NCI-H226 (cell line): ENCODE measurements around the gene HKDC1.
"Not testable (repeated sequence)": the region's sequence is repeated elsewhere in the genome, so short reads cannot be mapped to it uniquely, and the experiment has no call there.

Experiments used
- DNase-seq: peaks from one replicate; pipeline ENCODE4 v3.0.0-alpha.2; 2015

Gene HKDC1

DNA sequence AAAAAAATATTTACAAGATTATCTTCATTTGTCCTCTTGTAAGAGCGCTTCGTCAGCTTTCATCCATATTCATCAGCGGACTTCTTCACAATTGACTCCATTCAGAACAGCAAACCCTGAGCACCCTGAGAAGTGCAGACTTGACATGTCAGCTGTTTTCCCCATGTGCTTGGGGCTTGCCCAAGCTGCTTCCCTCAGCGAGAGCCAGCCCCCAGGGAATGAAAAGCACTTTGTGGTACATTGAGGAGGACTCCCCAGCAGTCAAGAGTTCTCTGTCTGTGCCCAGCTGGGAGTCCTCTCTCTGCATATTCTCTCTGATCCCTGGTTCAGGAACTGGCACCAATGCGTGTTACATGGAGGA lies 22.7 kb downstream of the HKDC1 start:
- DNase-seq, result no peak

DNA sequence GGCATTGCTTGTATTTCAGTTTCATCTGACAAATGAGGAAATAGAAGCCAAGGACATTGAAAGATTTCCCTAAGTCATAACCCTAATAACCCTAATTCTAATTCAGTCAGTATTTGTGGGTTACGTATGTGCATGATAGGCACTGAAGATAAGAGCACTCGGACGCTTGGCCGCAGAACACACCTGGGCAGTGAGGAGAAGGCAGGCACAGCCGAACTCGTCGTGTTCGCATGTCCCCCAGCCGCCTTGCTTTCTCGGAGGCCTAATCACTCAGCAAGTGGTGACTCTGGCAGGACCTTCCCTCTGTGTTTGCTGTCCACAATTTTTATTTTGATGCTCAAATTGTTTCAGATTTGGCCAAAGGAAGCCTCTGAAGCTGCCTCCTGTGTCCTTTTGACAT lies 23.7 kb downstream of the HKDC1 start:
- no peak for DNase-seq

DNA sequence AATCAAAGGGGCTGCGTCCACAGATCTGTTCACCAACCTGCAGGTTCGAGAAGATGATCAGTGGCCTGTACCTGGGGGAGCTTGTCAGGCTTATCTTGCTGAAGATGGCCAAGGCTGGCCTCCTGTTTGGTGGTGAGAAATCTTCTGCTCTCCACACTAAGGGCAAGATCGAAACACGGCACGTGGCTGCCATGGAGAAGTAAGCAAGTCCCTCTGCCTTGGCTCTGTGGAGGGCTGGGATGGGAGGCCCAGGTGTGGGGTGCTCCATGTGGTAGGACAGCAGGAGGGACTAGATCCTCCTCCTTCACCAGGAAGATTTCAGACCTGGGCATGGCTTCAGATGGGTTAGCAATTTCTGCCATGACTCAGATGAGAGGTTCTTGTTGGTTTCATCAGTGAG lies 25.9 kb downstream of the HKDC1 start:
- no peak for DNase-seq

DNA sequence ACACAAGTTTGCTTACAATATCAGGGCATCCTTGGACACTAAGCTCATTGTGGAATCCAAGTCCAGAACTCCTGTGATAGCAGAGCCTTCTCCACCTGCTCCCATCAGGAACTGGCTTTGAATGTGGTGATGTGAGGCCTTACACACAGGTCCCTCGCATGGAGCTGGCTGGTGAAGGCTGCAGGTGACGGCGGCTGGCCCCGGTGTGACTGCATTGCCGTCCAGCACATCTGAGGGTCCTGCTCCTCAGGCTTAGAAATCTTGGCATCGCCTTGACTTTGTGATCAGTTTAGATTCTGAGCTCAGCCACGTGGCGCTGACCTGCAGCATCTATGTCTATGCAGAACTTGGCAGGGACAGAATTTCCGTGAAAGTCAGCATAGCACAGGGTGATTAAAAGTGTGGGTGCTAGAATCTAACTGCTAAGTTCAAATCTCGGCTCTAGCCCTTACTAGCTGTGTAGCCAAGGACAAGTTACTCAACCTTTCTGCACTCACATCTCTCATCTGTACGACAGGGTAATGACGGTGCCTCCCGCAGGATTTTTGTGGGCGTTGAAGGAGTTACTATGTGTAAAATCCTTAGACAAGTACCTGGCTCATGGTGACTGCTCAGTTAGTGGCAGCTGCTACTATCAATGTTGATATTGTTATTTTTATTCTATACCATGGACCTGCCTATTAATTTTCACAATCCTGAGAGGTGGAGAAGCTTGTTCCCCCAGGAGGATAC lies 26.6 kb downstream of the HKDC1 start:
- DNase-seq, result no peak

DNA sequence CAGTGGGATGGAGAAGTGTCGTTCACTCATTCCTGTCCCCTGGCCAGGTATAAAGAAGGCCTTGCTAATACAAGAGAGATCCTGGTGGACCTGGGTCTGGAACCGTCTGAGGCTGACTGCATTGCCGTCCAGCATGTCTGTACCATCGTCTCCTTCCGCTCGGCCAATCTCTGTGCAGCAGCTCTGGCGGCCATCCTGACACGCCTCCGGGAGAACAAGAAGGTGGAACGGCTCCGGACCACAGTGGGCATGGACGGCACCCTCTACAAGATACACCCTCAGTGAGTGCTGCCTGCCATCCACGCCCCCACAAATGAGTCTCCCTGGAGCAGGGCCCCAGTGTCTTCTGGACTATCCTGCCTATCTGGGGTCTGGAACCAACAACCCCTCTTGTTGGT lies 27.2 kb downstream of the HKDC1 start:
- DNase-seq, result no peak

DNA sequence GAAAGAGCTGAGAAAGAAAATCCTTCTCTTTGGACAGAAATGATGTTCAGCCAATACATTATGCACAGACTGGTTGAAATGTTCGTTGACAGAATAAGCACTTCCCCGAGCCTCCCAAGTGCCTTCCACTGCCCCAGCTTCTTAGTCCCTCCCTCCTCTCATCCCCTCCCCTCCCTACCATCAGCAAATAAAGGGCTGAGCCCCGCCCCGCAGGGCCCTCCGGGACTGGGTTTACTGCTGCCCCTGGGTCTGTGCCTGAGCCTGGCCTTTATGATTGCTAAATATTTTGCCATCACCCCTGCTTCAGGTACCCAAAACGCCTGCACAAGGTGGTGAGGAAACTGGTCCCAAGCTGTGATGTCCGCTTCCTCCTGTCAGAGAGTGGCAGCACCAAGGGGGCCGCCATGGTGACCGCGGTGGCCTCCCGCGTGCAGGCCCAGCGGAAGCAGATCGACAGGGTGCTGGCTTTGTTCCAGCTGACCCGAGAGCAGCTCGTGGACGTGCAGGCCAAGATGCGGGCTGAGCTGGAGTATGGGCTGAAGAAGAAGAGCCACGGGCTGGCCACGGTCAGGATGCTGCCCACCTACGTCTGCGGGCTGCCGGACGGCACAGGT lies 28.1 kb downstream of the HKDC1 start:
- no peak for DNase-seq

DNA sequence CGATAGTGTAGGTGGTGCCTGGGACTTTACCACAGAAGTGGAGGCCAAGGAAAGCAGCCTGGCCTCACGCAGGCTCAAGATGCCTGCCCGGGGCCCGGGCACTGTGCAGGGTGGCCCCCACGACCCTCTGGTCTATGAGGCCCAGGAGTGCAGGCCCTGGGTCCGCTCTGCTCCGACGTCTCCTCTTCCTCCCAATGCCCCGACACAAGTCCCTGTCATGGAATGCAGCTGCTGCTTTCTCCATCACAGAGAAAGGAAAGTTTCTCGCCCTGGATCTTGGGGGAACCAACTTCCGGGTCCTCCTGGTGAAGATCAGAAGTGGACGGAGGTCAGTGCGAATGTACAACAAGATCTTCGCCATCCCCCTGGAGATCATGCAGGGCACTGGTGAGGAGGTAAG lies 29.9 kb downstream of the HKDC1 start:
- no peak for DNase-seq

DNA sequence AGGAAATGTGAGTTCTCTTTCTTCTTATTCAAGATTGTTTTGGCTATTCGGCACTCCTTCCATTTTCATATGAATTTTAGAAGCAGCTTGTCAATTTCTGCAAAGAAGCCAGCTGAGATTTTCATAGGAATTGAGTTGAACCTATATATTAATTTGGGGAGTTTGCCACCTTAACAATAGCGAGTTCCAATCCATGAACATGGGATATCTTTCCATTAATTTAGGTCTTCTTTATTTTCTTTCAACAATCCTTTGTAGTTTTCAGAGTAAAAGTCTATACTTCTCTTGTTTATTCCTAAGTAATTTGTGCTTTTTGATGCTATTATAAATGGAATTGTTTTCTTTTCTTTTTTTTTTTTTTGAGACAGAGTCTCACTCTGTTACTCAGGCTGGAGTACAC lies 31.3 kb downstream of the HKDC1 start:
- not testable (repeated sequence) for DNase-seq

DNA sequence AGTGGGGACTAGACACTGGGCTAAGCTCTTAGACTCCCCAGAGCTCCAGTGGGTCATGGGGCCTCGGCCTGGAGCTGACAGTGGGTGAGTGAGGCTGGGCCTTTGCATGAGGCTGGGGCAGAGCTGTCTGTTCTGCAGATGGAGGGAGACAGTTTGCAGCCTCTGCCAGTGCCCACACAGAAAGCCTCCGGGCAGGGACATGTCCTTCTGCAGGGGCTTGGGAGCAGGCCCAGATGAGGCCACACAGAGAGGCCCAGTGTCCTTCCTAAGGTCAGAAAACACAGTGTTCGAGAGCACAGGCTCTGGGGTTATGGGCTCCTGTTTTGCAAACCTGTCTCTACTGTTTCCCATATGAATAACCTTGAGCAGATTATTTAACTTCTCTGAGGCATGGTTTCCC lies 33.0 kb downstream of the HKDC1 start:
- no peak for DNase-seq

DNA sequence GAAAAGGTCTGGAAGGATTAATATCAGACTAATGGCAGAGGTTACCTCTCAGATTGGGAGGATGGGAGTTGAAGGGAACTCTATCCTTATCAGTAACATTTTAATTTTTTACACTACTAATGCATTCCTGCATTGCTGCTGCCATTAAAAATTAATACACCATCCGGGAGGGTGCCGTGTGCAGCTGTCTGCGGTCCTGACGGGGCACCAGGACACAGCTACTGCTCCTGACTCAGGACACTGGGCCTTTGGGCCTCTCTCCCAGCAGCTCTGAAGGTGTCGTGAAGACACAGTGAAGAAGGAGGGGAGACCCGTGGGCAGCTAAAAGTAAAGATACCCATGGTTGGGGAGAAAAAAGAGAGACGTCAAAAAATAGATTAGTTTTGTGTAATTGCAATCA lies 34.7 kb downstream of the HKDC1 start:
- no peak for DNase-seq

DNA sequence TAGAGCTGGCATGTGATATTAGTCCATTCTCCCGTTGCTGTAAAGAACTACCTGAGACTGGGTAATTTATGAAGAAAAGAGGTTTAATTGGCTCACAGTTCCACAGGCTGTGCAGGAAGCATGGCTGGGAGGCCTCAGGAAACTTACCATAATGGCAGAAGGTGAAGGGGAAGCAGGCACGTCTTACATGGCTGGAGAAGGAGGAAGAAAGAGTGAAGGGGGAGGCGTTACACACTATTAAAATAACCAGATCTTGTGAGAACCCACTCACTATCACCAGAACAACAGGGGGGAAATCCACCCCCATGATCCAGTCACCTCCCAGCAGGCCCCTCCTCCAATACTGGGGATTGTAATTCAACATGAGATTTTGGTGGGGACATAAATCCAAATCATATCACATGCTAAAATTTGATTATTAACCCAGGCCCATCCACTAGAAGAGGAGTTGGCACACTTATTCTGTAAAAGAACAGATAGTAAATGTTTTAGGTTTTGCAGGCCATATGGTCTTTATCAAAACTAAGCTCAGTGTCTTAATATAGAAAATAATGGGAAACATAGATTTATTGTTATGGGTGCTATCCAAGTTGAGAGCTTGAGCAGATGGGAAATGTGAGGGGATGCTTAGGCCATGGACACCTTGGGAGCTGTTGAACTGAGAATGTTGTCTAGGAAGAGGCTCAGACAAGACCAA lies 39.6 kb downstream of the HKDC1 start:
- no peak for DNase-seq

DNA sequence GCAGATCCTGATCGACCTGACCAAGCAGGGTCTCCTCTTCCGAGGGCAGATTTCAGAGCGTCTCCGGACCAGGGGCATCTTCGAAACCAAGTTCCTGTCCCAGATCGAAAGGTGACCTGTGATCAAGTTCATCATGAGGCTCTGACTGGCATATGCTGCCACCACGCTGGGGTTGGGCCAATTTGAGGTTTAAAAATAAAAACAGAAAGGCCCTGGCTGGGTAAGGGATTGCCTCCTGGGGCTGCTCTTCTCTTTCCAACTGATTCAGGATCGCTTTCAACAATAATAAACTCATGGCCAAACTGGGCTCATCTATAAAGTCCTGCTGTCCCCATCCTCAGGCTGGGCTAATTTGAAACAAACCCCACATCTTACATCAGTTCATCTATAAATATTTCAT lies 41.1 kb downstream of the HKDC1 start:
- no peak for DNase-seq

DNA sequence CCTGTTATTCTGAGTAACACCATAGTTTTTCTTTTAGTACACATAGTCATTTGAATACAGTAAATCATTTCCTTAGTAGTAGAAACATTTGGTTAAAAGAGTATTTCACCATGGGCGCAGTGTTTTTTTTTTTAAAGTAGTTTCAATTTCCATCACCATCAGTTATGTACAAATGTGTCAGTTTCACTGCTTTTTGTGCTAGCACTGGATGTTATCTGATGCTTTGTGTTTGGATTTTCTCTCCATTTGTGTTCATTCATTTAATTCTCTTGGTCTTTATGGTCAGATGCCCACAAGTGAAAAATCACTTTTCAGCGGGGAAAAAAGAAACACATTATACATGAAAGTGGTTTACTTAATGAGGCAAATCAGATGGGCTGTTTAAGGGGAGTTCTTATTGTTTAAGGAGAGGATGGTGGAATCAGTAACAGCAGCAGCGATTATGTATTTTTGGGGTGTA lies 42.2 kb downstream of the HKDC1 start:
- DNase-seq, result no peak

DNA sequence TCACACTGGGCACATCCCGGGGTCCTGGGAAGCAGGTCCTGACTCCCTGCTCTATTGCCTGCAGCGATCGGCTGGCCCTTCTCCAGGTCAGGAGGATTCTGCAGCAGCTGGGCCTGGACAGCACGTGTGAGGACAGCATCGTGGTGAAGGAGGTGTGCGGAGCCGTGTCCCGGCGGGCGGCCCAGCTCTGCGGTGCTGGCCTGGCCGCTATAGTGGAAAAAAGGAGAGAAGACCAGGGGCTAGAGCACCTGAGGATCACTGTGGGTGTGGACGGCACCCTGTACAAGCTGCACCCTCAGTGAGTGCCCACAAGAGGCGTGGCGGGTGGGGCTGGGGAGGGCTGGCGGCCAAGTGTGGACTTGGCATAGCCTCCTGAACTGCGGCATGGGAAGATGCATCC lies 45.4 kb downstream of the HKDC1 start:
- DNase-seq, result no peak

DNA sequence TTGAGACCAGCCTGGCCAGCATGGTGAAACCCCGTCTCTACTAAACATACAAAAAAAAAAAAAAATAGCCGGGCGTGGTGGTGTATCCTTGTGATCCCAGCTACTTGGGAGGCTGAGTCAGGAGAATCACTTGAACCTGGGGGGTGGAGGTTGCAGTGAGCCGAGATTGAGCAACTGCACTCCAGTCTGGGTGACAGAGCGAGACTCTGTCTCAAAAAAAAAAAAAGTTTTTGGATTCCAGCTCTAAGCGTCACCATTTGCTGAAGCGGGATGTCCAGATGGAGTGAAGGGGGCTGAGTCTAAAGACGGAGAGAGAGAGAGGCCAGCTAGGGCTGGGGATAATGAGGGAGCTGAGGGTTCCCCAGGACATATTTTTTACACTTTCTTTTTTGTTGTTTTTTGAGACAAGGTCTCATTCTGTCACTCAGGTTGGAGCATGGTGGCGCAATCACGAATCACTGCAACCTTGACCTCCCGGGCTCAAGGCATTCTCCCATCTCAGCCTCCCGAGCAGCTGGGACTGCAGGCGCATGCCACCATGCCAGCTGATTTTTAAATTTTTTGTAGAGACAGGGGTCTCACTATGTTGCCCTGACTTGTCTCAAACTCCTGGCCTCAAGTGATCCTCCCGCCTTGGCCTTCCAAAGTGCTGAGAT lies 48.8 kb downstream of the HKDC1 start:
- DNase-seq, result no peak

DNA sequence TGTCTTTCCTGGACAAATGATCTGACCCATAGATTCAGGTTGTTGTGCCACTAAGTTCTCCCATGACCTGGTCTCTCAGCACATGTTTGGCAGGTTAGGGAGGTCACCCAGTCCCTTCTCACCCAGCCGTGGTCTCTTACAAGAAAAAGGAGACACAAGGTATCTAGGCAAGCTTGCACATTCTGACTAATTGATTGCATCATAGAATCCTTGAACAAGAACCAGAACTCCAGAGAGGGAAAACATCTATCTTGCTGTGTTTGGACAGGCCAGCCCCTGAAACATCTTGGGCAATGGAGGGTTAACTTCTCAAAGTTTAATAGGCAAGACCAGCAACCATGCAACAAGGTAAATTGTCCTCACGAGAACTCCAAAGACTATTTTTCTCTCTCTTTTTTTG lies 49.6 kb downstream of the HKDC1 start:
- DNase-seq, result peak; percentile 23

DNA sequence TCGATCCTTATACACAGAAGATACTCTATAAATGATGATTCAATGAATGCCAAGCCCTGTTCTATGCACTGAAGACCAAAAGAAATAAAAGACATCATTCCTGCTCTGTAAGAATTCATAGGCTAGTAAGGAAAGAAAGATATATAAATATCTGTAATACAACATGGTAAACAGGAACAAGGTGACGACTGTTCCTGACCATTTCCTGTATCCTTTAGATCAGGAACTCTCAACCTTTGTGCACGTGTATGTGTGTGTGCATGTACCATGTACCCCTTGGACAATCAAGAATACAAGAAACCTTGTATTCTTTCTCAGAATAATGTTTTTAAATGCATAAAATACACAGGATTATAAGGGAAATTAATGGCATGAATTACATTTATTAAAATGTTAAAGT lies 50.9 kb downstream of the HKDC1 start:
- no peak for DNase-seq

DNA sequence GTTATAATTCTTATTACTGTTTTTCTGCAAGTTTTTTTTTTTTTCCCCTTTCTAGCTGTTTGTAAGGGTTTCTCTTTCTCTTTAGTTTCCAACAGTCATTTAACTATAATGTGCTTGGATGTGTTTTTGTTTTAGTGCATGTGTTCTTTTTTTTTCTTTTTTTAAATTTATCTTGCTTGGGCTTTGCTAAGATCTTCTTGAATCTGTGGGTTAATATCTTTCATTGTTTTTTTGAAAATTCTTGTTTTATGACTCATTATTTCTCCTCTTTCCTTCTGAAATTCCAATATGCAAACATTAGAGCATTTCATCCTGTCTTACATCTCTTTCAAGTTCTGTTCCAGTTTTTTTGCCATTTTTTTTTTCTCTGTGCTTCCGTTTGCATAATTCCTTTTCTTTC lies 52.5 kb downstream of the HKDC1 start:
- no peak for DNase-seq

DNA sequence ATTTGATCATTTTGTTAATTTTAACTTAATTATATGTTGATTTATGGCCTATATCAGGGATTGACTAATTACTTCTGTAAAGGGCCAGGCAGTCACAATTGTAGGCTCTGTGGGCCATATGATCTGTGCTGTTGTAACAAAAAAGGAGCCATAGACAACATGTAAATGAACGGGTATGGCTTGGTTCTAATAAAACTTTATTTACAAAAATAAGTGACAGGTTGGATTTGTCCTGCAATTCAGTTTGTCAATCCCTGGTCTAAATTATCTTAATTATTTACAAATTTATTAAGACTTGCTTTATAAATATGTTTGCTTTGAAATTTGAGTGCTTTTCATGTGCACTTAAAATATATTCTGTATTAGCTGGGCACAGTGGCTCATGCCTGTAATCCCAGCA lies 55.3 kb downstream of the HKDC1 start:
- no peak for DNase-seq

DNA sequence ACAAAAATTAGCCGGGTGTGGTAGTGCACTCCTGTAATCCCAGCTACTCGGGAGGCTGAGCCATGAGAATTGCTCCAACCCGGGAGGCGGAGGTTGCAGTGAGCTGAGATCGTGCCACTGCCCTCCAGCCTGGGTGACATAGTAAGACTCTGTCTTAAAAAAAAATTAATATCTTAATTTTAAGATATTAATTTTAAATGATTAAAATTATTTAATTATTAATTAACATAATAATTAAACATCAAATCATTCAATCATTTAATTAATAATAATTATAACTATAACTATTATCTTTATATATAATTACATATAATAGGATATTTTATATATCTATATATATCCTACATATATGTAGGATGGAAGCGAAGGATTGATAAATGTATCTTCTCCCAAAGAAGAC lies 56.4 kb downstream of the HKDC1 start:
- DNase-seq, result no peak

DNA sequence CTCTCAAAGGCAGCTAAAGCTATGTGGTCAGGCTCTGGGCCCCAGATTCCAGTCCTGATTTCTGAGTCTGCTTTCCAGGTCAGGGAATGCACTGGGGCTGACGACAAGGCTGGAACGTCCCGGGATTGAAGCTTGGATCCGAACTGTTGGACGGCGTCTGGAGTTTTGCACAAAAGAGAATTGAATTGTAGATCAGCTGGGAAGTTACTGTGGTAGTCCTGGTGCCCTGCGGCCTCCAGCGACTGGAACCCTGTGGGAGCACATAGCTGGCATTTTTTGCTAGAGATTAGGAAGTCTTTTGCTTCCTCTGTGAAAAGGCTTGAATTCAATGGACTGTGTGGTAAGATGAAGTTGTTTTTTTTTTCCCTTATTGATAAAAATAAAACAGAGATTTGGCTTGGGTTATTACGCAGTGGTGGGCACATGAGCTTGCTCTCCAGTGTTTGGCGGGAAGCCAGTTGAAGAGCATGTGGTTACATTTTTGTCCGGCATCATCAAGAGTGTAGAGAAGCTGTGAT lies 58.4 kb downstream of the HKDC1 start, which contains the start of gene HK1:
Gene HK1, plus strand, starts transcription at position 51 of the 518 bp plus-strand sequence.
- DNase-seq, result peak; percentile 54

DNA sequence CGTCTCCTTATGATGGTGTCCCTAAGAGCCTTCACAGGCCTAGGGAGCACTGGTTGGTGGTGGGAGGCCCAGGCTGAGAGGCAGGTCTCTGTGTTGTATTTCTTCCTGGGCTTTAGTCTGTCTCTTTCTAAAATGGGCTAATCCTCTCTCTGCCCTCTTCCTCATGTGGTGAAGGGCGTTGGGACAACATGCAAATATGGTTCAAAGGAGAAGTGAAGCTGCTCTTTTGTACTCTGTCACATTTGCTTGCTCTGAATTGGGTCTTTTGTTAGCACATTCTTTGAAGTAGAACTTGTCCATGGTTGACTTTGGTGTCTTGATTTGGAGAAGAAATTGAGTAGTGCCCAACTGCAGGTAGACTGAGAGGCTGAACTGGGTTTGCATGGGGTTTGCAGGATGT lies 59.0 kb downstream of the HKDC1 start:
- no peak for DNase-seq
